Dermis lymphatic vessel endothelial cell (primary cell): ENCODE measurements around the gene SOAT1. TPM values are rescaled to one million over a fixed set of nuclear protein-coding genes. Genes with fewer than 3 reads are reported as not detected.

Source experiments
- total RNA-seq: library from RNA; depleted of rRNA; stranded (reverse); fragments of >200 nt; gene quantifications from 2 replicates; pipeline ENCODE4 v1.2.1, GENCODE V29; 2014

The SOAT1 gene
- 15.6 and 18.2 TPM in 2 replicates for total RNA-seq

GRCh38 chr1:179293340-179294327 lies at the start of gene SOAT1:
SOAT1 (plus strand) TSS chr1:179293797; CDS start chr1:179302685, 8,888 bp downstream.

GRCh38 chr1:179365342-179366092 lies 71.9 kb downstream of the SOAT1 start, which contains the start of gene AXDND1:
AXDND1 (plus strand) TSS chr1:179365971; CDS start chr1:179366510, 539 bp downstream.

Other genes starting within 250 kb of the SOAT1 start
- 25.4 and 28.5 TPM in 2 replicates for gene TOR3A, start 211.7 kb upstream of the SOAT1 start, total RNA-seq
- gene ABL2, start 64.1 kb upstream of the SOAT1 start, total RNA-seq: 46.8 and 55.2 TPM in 2 replicates
- 0.17 and 0.22 TPM in 2 replicates for gene AXDND1, start 72.2 kb downstream of the SOAT1 start, total RNA-seq